HepG2 (cell line): Measurements from ENCODE around the gene AP2A2. TPM values are rescaled to one million over a fixed set of nuclear protein-coding genes. Genes with fewer than 3 reads are reported as not detected.

ENCODE experiments used
- ATAC-seq: fragments of 200-7000 bp; cut with Tn5 transposase; 3 replicates; pipeline ENCODE4 v1.9.1; 2020; ENCODE audit warnings: mild to moderate bottlenecking, moderate library complexity
- BruUV-seq: library from RNA; stranded (reverse); fragments of 400-500 nt; replicated peaks from 2 replicates; lab custom pipeline; 2021; lab: Mats Ljungman, UMichigan
- CTCF ChIA-PET: fragments of 300-600 bp; formaldehyde crosslinking; extraction: SDS; loops from one replicate; lab custom pipeline; 2021; ENCODE audit warnings: low total read pairs, inconsistent platforms, low intra/inter-chr PET ratio; lab: Yijun Ruan, JAX
- POLR2A ChIA-PET: fragments of 350-600 bp; sonication (Branson Sonifier 250); formaldehyde crosslinking; loops from one replicate; lab custom pipeline; 2020; ENCODE audit warnings: antibody characterized with exemption, inconsistent platforms; lab: Yijun Ruan, JAX
- DNase-seq: peaks from one replicate; pipeline ENCODE4 v3.0.0-alpha.2; 2015; ENCODE audit warnings: low spot score
- FAIRE-seq: peaks from 3 replicates; lab custom pipeline; 2011; peaks lifted over from hg19 to GRCh38; lab: Jason Lieb, UNC
- H2AFZ ChIP-seq: one replicate; pipeline ENCODE4 v1.6.1; 2011; ENCODE audit warnings: low read length, inconsistent platforms
- H3K27ac ChIP-seq: fragments of 300-600 bp; 3 replicates; pipeline ENCODE4 v1.8.0; 2011; ENCODE audit warnings: mixed run types, mild to moderate bottlenecking, mixed read lengths, low read length, inconsistent platforms; ENCODE audit not compliant: insufficient read depth; ENCODE audit errors: extremely low read length
- H3K27me3 ChIP-seq, 2 experiments: fragments of 200-600 bp in 1 of 2; 2 replicates in 1 of 2; 3 replicates in 1 of 2; pipeline versions ENCODE4 v1.6.0 to v1.8.0; 2011; ENCODE audit warnings: low read length in 2 of 2, mild to moderate bottlenecking in 2 of 2, moderate library complexity in 2 of 2, inconsistent platforms in 1 of 2; ENCODE audit not compliant: insufficient read depth in 2 of 2, control insufficient read depth in 1 of 2
- H3K36me3 ChIP-seq, 2 experiments: fragments of 200-600 bp in 1 of 2; replicated peaks in 1 of 2; 2 replicates in 1 of 2; 3 replicates in 1 of 2; pipeline versions ENCODE4 v1.5.1 to v1.8.0; 2011; ENCODE audit warnings: low read length in 2 of 2, inconsistent platforms in 1 of 2; ENCODE audit not compliant: insufficient read depth in 2 of 2, control insufficient read depth in 1 of 2
- H3K4me1 ChIP-seq: 2 replicates; pipeline ENCODE4 v1.5.1; 2012; ENCODE audit warnings: low read length, inconsistent platforms; ENCODE audit not compliant: insufficient read depth
- H3K4me2 ChIP-seq: 2 replicates; pipeline ENCODE4 v1.6.0; 2011; ENCODE audit warnings: low read depth, low read length, inconsistent platforms
- H3K4me3 ChIP-seq, 3 experiments: fragments of 200-600 bp in 1 of 3; sonication (generic), shearing (Covaris generic) in 1 of 3; replicated peaks in 1 of 3; 2 replicates each; pipeline ENCODE4 v1.5.1; 2011 to 2016; ENCODE audit warnings: low read length in 3 of 3, inconsistent platforms in 2 of 3, low read depth in 2 of 3, mild to moderate bottlenecking in 2 of 3, control low read depth in 1 of 3, mixed read lengths in 1 of 3; ENCODE audit not compliant: insufficient read depth in 1 of 3
- H3K79me2 ChIP-seq: one replicate; pipeline ENCODE4 v1.6.1; 2011; ENCODE audit warnings: low read length, inconsistent platforms; ENCODE audit not compliant: insufficient read depth
- H3K9ac ChIP-seq: 2 replicates; pipeline ENCODE4 v1.6.0; 2011; ENCODE audit warnings: mild to moderate bottlenecking, low read depth, low read length, inconsistent platforms; ENCODE audit not compliant: insufficient read depth
- H3K9me3 ChIP-seq: 2 replicates; pipeline ENCODE4 v1.5.1; 2012; ENCODE audit warnings: mild to moderate bottlenecking, low read length
- H4K20me1 ChIP-seq: 2 replicates; pipeline ENCODE4 v1.6.0; 2011; ENCODE audit warnings: inconsistent platforms, mild to moderate bottlenecking, low read length, moderate library complexity; ENCODE audit not compliant: insufficient read depth
- GLI4 ChIP-seq: sonication (generic); formaldehyde crosslinking; IDR thresholded peaks from 2 replicates; pipeline ENCODE4 v1.5.1; 2020; ENCODE audit warnings: missing genetic modification reagents, mild to moderate bottlenecking, moderate library complexity, borderline replicate concordance
- HNF4A ChIP-seq: sonication (generic); formaldehyde crosslinking; IDR thresholded peaks from 2 replicates; pipeline ENCODE4 v1.4.0; 2020; ENCODE audit warnings: missing genetic modification reagents
- JUNB ChIP-seq: sonication (generic); formaldehyde crosslinking; IDR thresholded peaks from 2 replicates; pipeline ENCODE4 v1.8.0; 2022; ENCODE audit warnings: missing genetic modification reagents, mild to moderate bottlenecking, borderline replicate concordance
- SP5 ChIP-seq: IDR thresholded peaks from 2 replicates; pipeline ENCODE4 v1.6.1; 2016; ENCODE audit warnings: low read depth, borderline replicate concordance
- TBX2 ChIP-seq: sonication (generic); formaldehyde crosslinking; IDR thresholded peaks from 2 replicates; pipeline ENCODE4 v1.5.0; 2020; ENCODE audit warnings: missing genetic modification reagents, mild to moderate bottlenecking, borderline replicate concordance
- TCF12 ChIP-seq, 2 experiments: fragments of 450-650 bp in 1 of 2; sonication (generic) in 1 of 2; formaldehyde crosslinking in 1 of 2; IDR thresholded peaks; 2 replicates each; pipeline versions ENCODE4 v1.6.1 to v1.8.0; 2017 to 2022; ENCODE audit warnings: antibody characterized with exemption in 1 of 2, mild to moderate bottlenecking in 1 of 2, missing genetic modification reagents in 1 of 2, moderate library complexity in 1 of 2
- YEATS2 ChIP-seq: sonication (generic); formaldehyde crosslinking; IDR thresholded peaks from 2 replicates; pipeline ENCODE4 v1.4.0; 2020; ENCODE audit warnings: missing genetic modification reagents, borderline replicate concordance
- ZBTB37 ChIP-seq: sonication (generic); formaldehyde crosslinking; IDR thresholded peaks from 2 replicates; pipeline ENCODE4 v1.4.0; 2020; ENCODE audit warnings: mild to moderate bottlenecking, missing genetic modification reagents
- ZNF136 ChIP-seq: sonication (generic); formaldehyde crosslinking; IDR thresholded peaks from 2 replicates; pipeline ENCODE4 v1.8.1; 2022; ENCODE audit warnings: low read depth, mild to moderate bottlenecking, moderate library complexity, missing genetic modification reagents
- ZNF292 ChIP-seq: sonication (generic); formaldehyde crosslinking; IDR thresholded peaks from 2 replicates; pipeline ENCODE4 v1.8.1; 2022; ENCODE audit warnings: mild to moderate bottlenecking, low read depth, missing genetic modification reagents, borderline replicate concordance
- ZNF496 ChIP-seq: sonication (generic); formaldehyde crosslinking; IDR thresholded peaks from 2 replicates; pipeline ENCODE4 v1.8.1; 2023; ENCODE audit warnings: mild to moderate bottlenecking, moderate library complexity, missing genetic modification reagents; ENCODE audit not compliant: insufficient replicate concordance
- ZNF687 ChIP-seq: sonication (generic); formaldehyde crosslinking; IDR thresholded peaks from 2 replicates; pipeline ENCODE4 v1.5.1; 2020; ENCODE audit warnings: mild to moderate bottlenecking, missing genetic modification reagents, moderate library complexity
- ZNF773 ChIP-seq: sonication (generic); formaldehyde crosslinking; IDR thresholded peaks from 2 replicates; pipeline ENCODE4 v1.4.0; 2020; ENCODE audit warnings: missing genetic modification reagents, borderline replicate concordance
- ZNF788 ChIP-seq: sonication (generic); formaldehyde crosslinking; IDR thresholded peaks from 2 replicates; pipeline ENCODE4 v1.5.0; 2020; ENCODE audit warnings: mild to moderate bottlenecking, missing genetic modification reagents, borderline replicate concordance
- WGBS: methylation state at CpG from one replicate; pipeline ENCODE4 v1.1.6; 2017; ENCODE audit warnings: low lambda C conversion rate; 5-methylcytosine and 5-hydroxymethylcytosine counted together
- in situ Hi-C: cut with HindIII; loops from 2 replicates; pipeline ENCODE4 v1.10.0; 2017; ENCODE audit warnings: low pct_unique_long_range_greater_than_20kb; ENCODE audit not compliant: extremely low pct_ligation_motif_present
- intact Hi-C: fragments of 100-400 bp; cut with micrococcal nuclease; formaldehyde crosslinking; loops from one replicate; pipeline ENCODE4 v1.10.0; 2022; ENCODE audit not compliant: unreplicated experiment
- polyA plus RNA-seq, 8 experiments: library from polyadenylated mRNA; depleted of rRNA in 3 of 8; stranded (reverse) in 7 of 8; unstranded in 1 of 8; fragments of >200 nt; fragmentation: Illumina TruSeq in 4 of 8; extraction: Trizol in 4 of 8; gene quantifications; 2 replicates each; pipeline versions ENCODE4 v1.2.1 to v1.2.3, GENCODE V29; 2011 to 2016; ENCODE audit warnings: low read depth in 4 of 8, missing spikeins in 1 of 8, mixed read lengths in 1 of 8; ENCODE audit not compliant: insufficient read depth in 1 of 8
- total RNA-seq, 5 experiments: library from RNA; depleted of rRNA; stranded (reverse); fragments of >200 nt; fragmentation: Illumina TruSeq; extraction: Trizol; gene quantifications; 2 replicates each; pipeline ENCODE4 v1.2.3, GENCODE V29; 2016; ENCODE audit warnings: low read depth in 1 of 5

AP2A2 gene
- total and polyA plus RNA-seq, 2 of the 13 experiments (the other 11 are each of a cell fraction or from before 2014, with no cell fraction given) = 25.7 to 75.7 TPM

- no peak for TF ChIP-seq ZBTB37
- no peak for TF ChIP-seq ZNF773
- TF ChIP-seq TCF12 (IDR thresholded peaks at IDR 0.05) = no peak
- TF ChIP-seq TCF12 (CRISPR knock-in tag; IDR thresholded peaks at IDR 0.05) = 0 out of 2 replicates have a peak, but pooled peaks have one; percentile 8
- no peak for TF ChIP-seq GLI4 (CRISPR knock-in tag)
- no peak for TF ChIP-seq ZNF496 (CRISPR knock-in tag)
- TF ChIP-seq HNF4A (CRISPR knock-in tag) = peak; percentile 74
Measured at GRCh38 chr11:952406-953385, 27.0 kb downstream of the AP2A2 start (continued).

GRCh38 chr11:953512-953911, 27.8 kb downstream of the AP2A2 start:
- Histone ChIP-seq H3K27me3 (no peaks in the 10 kb centered on the region), H3K9ac (peak overlapping the region; percentile 79), H3K27ac (peak overlapping the region; percentile 95), H3K79me2 (peaks cover 58% of the 10 kb centered on the region), H4K20me1 (no peaks in the 10 kb centered on the region), H3K4me2 (peak overlapping the region; percentile 88), H3K4me3 (peak overlapping the region in 2 of 3 experiments; percentile 50 to 68; a peak in 2 of 6 replicates), H3K9me3 (no peaks in the 10 kb centered on the region), H2AFZ (no peak overlapping the region), H3K36me3 (peaks cover 1 to 13% of the 10 kb centered on the region in 2 experiments; a peak in 3 of 5 replicates), H3K4me1 (peaks cover 81% of the 10 kb centered on the region)
- ChIA-PET POLR2A (interaction anchor here (1.9 to 2.6 kb wide), 3 partner anchors 13 to 43 kb away, joined by 10 to 37 read pairs (median 24); partner anchors contain the start of genes AP2A2 and CHID1), CTCF (no interaction called here)
- intact Hi-C loops = loop anchor here (2.0 kb wide), 2 partner anchors 17 to 29 kb away; partner anchors contain the start of gene AP2A2
- in situ Hi-C loops = no loop called here
- BruUV-seq = no TSS peak
- no peak for FAIRE-seq
- peak; percentile 5 for ATAC-seq
- DNase-seq = peak; percentile 33
- 50% methylated on average over 9 of the region's 13 CpGs for WGBS
- TF ChIP-seq TBX2 (CRISPR knock-in tag) (0 out of 2 replicates have a peak, but pooled peaks have one; percentile 26), ZNF788 (CRISPR knock-in tag) (0 out of 2 replicates have a peak, but pooled peaks have one; percentile 26), JUNB (CRISPR knock-in tag) (no peak), ZNF687 (CRISPR knock-in tag) (peak; percentile 29; the same call in 1 of the 2 replicates), ZNF292 (CRISPR knock-in tag) (no peak), YEATS2 (CRISPR knock-in tag) (no peak), SP5 (CRISPR knock-in tag) (no peak), ZNF136 (CRISPR knock-in tag) (no peak)
